Gastroesophageal sphincter (tissue), 3 donors: ENCODE data around the gene USP32.
"Not testable (repeated sequence)": the region's sequence is repeated elsewhere in the genome, so short reads cannot be mapped to it uniquely, and the experiment has no call there.

Experiments
- POLR2A ChIP-seq, 2 donors: fragments of 450-650 bp; IDR thresholded peaks; one replicate each; pipeline ENCODE4 v1.6.1; 2017; ENCODE audit warnings: antibody characterized with exemption in 2 of 2, mild to moderate bottlenecking in 2 of 2, moderate library complexity in 1 of 2
- POLR2AphosphoS5 ChIP-seq: sonication (generic); formaldehyde crosslinking; IDR thresholded peaks from one replicate; pipeline ENCODE4 v1.6.1; 2017; ENCODE audit warnings: antibody characterized with exemption
- TF ChIP-seq, protein P1 (sequence below), 4 experiments: fragments of 200-600 bp in 2 of 4; fragments of 450-650 bp in 2 of 4; sonication (generic) in 1 of 4; IDR thresholded peaks; one replicate each; pipeline ENCODE4 v1.5.1; 2017 to 2019; ENCODE audit warnings: antibody characterized with exemption in 4 of 4, mild to moderate bottlenecking in 2 of 4, moderate library complexity in 2 of 4

DNA sequence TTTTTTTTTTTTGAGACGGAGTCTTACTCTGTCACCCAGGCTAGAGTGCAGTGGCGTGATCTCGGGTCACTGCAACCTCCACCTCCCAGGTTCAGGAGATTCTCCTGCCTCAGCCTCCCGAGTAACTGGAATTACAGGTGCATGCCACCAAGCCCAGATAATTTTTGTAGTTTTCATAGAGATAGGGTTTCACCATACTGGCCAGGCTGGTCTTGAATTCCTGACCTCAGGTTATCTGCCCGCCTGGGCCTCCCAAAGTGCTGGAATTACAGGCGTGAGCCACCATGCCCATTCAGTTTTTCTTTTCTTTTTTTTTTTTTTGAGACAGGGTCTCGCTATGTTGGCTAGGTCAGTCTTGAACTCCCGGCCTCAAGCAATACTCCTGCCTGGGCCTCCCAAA is 164.7 kb downstream of the USP32 start:
- TF ChIP-seq, protein P1, sequence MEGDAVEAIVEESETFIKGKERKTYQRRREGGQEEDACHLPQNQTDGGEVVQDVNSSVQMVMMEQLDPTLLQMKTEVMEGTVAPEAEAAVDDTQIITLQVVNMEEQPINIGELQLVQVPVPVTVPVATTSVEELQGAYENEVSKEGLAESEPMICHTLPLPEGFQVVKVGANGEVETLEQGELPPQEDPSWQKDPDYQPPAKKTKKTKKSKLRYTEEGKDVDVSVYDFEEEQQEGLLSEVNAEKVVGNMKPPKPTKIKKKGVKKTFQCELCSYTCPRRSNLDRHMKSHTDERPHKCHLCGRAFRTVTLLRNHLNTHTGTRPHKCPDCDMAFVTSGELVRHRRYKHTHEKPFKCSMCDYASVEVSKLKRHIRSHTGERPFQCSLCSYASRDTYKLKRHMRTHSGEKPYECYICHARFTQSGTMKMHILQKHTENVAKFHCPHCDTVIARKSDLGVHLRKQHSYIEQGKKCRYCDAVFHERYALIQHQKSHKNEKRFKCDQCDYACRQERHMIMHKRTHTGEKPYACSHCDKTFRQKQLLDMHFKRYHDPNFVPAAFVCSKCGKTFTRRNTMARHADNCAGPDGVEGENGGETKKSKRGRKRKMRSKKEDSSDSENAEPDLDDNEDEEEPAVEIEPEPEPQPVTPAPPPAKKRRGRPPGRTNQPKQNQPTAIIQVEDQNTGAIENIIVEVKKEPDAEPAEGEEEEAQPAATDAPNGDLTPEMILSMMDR (IDR thresholded peaks at IDR 0.05), result not testable (repeated sequence)
- not testable (repeated sequence) for TF ChIP-seq POLR2AphosphoS5; POLR2A (IDR thresholded peaks at IDR 0.05)
